Vagina (tissue), 2 donors: Measurements from ENCODE around the gene VSTM4. TPM values are rescaled to one million over a fixed set of nuclear protein-coding genes. Genes with fewer than 3 reads are reported as not detected.
A peak's percentile ranks its signal among the peaks of the same experiment; 100 is the strongest.

Source experiments
- DNase-seq, 2 donors: peaks; one replicate each; pipeline ENCODE4 v3.0.0-alpha.2; 2017; ENCODE audit errors: extremely low spot score in 2 of 2
- H3K27ac ChIP-seq: fragments of 200-600 bp; sonication (generic); one replicate; pipeline ENCODE4 v1.5.1; 2019
- H3K27me3 ChIP-seq: fragments of 200-600 bp; sonication (generic); one replicate; pipeline ENCODE4 v1.5.1; 2019
- H3K36me3 ChIP-seq, 2 donors: fragments of 200-600 bp; sonication (generic); one replicate each; pipeline ENCODE4 v1.5.1; 2017 to 2019
- H3K4me1 ChIP-seq: fragments of 200-600 bp; sonication (generic); one replicate; pipeline ENCODE4 v1.5.1; 2019
- H3K4me3 ChIP-seq, 2 donors: fragments of 200-600 bp; sonication (generic); 1 replicate in 1 of 2; 2 replicates in 1 of 2; pipeline ENCODE4 v1.5.1; 2016 to 2019
- H3K9me3 ChIP-seq: fragments of 200-600 bp; sonication (generic); one replicate; pipeline ENCODE4 v1.5.1; 2019
- POLR2A ChIP-seq, 2 donors: fragments of 450-650 bp; IDR thresholded peaks; one replicate each; pipeline ENCODE4 v1.6.1; 2017; ENCODE audit warnings: antibody characterized with exemption in 2 of 2, mild to moderate bottlenecking in 2 of 2, moderate library complexity in 2 of 2
- POLR2AphosphoS5 ChIP-seq, 2 donors: sonication (generic); formaldehyde crosslinking; IDR thresholded peaks; one replicate each; pipeline ENCODE4 v1.9.0; 2017; ENCODE audit warnings: antibody characterized with exemption in 2 of 2, mild to moderate bottlenecking in 2 of 2, low read depth in 1 of 2; ENCODE audit not compliant: insufficient read depth in 1 of 2
- intact Hi-C: fragments of 100-400 bp; cut with DNase I; formaldehyde crosslinking; loops from one replicate; pipeline ENCODE4 v1.15.1; 2023
- total RNA-seq: library from RNA; depleted of rRNA; stranded (reverse); fragments of >200 nt; gene quantifications from one replicate; pipeline ENCODE4 v1.2.3, GENCODE V29; 2016
- TF ChIP-seq, protein P1 (sequence below), 3 experiments: fragments of 450-650 bp in 2 of 3; fragments of 200-600 bp in 1 of 3; sonication (generic) in 1 of 3; IDR thresholded peaks; one replicate each; pipeline ENCODE4 v1.5.1; 2017 to 2019; ENCODE audit warnings: antibody characterized with exemption in 3 of 3, mild to moderate bottlenecking in 2 of 3, moderate library complexity in 2 of 3

The VSTM4 gene
- total RNA-seq, 1 donor from 2014 or later = 14.0 TPM

DNA sequence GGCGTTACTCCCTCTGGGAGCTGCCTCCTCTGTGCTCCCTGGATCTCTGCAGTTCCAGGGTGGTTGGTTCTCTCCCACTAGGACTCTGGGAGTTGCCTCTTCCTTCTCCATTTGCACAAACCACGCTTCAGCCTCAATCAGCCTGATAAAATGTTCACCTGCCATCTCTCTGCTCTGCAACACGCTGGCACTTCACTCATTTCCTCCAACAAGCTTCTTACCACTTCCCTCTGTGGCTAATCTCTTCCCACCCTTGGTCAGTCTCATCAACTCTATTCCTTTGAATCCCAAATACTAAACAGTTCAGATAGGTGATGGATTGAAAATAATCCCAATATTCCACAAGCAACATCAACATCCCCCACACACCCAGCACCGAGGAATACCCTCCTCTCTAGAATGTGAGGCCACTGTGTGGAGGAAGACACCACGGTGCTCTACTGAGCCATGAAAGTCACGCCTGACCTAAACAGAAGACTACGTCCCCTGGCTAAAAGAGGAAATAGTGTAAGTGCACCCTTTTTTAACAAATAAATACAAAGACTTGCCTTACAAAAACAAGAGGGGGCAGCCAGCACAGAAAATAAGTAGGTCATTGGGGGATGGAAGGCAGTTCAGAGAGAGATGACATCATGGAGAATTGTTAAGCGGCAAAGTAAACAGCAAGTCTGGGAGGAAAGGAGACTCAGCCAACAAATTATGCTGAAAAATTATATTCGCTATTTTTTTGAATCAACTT, 20.4 kb upstream of the VSTM4 start:
- Histone ChIP-seq H3K27ac (peak overlapping the region; percentile 69), H3K27me3 (no peaks in the 10 kb centered on the region), H3K4me1 (peaks cover 35% of the 10 kb centered on the region), H3K36me3 (no peaks in the 10 kb centered on the region), H3K9me3 (no peaks in the 10 kb centered on the region), H3K4me3 (no peak overlapping the region)
- peak in 1 of 2 donors; percentile 40 for DNase-seq
- intact Hi-C loops = no loop called here
- TF ChIP-seq POLR2A (IDR thresholded peaks at IDR 0.05) = no peak
- TF ChIP-seq POLR2AphosphoS5 (IDR thresholded peaks at IDR 0.05; ENCODE audit: insufficient read depth in 1 of 2, low read depth in 1 of 2) = peak in 1 of 2 donors; percentile 54

DNA sequence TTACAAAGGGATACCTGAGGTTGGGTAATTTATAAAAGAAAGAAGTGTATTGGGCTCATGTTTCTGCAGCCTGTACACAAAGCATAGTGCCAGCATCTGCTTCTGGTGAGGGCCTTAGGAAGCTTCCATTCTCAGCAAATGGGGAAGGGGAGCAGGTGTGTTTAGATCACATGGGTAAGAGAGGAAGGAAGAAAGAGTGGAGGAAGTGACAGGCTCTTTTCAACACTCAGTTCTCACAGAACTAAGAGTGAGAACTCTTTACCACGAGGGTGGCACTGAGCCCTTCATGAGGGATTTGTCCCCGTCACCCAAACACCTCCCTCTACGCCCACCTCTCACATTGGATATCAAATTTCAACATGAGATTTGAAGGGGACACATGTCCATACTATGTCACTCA, 19.0 kb upstream of the VSTM4 start:
- no peak overlapping the region for H3K4me3 ChIP-seq
- H3K4me1 ChIP-seq = peaks cover 23% of the 10 kb centered on the region
- intact Hi-C loops = no loop called here
- no peaks in the 10 kb centered on the region for H3K27me3 ChIP-seq
- H3K27ac ChIP-seq = no peak overlapping the region
- TF ChIP-seq POLR2AphosphoS5 (IDR thresholded peaks at IDR 0.05; ENCODE audit: insufficient read depth in 1 of 2, low read depth in 1 of 2) (no peak), POLR2A (IDR thresholded peaks at IDR 0.05) (no peak)
- TF ChIP-seq, protein P1, sequence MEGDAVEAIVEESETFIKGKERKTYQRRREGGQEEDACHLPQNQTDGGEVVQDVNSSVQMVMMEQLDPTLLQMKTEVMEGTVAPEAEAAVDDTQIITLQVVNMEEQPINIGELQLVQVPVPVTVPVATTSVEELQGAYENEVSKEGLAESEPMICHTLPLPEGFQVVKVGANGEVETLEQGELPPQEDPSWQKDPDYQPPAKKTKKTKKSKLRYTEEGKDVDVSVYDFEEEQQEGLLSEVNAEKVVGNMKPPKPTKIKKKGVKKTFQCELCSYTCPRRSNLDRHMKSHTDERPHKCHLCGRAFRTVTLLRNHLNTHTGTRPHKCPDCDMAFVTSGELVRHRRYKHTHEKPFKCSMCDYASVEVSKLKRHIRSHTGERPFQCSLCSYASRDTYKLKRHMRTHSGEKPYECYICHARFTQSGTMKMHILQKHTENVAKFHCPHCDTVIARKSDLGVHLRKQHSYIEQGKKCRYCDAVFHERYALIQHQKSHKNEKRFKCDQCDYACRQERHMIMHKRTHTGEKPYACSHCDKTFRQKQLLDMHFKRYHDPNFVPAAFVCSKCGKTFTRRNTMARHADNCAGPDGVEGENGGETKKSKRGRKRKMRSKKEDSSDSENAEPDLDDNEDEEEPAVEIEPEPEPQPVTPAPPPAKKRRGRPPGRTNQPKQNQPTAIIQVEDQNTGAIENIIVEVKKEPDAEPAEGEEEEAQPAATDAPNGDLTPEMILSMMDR (IDR thresholded peaks at IDR 0.05) = no peak
- no peak for DNase-seq
- H3K36me3 ChIP-seq = no peaks in the 10 kb centered on the region
- H3K9me3 ChIP-seq = no peaks in the 10 kb centered on the region

DNA sequence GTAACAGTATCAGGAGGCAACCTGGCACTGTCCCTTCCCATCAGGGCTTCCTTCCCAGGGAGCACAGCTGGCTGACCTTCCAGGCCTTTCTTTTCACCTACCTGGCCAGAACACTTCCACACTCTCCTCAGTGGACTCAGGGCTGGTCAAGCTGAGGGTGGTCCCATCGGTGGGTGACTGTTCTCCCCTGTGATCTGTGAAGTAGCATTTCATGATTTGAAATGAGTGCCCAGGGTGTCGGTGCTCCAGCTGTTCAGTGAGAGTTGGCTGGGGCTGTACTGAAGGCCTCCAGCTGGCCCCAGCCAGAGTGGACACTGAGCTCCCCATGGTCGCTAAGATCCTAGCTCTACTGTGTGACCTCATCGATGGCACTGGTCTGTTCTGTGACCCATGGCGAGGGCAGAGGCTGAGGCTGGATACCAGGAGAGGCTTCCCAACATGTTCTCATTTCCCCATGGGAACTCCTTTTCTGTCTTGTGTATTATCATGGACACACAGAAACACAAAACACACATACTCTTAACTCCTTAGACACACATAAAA, 18.5 kb upstream of the VSTM4 start, which contains the start of gene FAM170B:
Gene FAM170B, minus strand, starts transcription at position 316 of the 543 bp plus-strand sequence. Its CDS starts 103 bp downstream, at position 213.
- Histone ChIP-seq H3K36me3 (no peaks in the 10 kb centered on the region), H3K27ac (peak within 1 kb of the TSS; percentile 69), H3K27me3 (no peaks in the 10 kb centered on the region), H3K4me3 (no peak within 1 kb of the TSS), H3K9me3 (no peaks in the 10 kb centered on the region), H3K4me1 (peaks cover 17% of the 10 kb centered on the region)
- intact Hi-C loops = no loop called here
- DNase-seq = no peak
- TF ChIP-seq POLR2AphosphoS5 (IDR thresholded peaks at IDR 0.05; ENCODE audit: insufficient read depth in 1 of 2, low read depth in 1 of 2) (no peak), POLR2A (IDR thresholded peaks at IDR 0.05) (no peak)
- TF ChIP-seq, protein P1 (IDR thresholded peaks at IDR 0.05) = no peak

DNA sequence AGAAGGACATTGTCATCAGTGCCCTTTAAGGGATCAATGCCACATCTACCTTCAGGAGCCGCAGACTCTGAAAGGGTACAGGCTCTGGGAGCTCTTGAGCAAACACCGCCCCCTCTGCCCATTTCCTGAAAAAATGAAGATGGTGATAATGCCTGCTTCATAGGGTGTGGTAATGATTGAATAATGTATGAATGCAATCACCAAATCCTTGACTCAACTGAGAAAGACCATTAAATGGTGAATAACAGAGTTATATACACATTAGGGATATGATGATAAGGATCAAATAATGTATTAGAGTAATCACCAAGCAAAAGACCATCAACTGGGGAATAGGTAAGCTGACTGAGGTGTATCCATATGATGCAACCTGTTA, 17.0 kb upstream of the VSTM4 start:
- TF ChIP-seq POLR2AphosphoS5 (IDR thresholded peaks at IDR 0.05; ENCODE audit: insufficient read depth in 1 of 2, low read depth in 1 of 2) (no peak), POLR2A (IDR thresholded peaks at IDR 0.05) (no peak)
- TF ChIP-seq, protein P1 (IDR thresholded peaks at IDR 0.05) = no peak
- intact Hi-C loops = no loop called here
- H3K27me3 ChIP-seq = no peaks in the 10 kb centered on the region
- H3K4me3 ChIP-seq = no peak overlapping the region
- H3K27ac ChIP-seq = no peak overlapping the region
- no peaks in the 10 kb centered on the region for H3K9me3 ChIP-seq
- no peak for DNase-seq
- no peaks in the 10 kb centered on the region for H3K36me3 ChIP-seq
- peaks cover 11% of the 10 kb centered on the region for H3K4me1 ChIP-seq

DNA sequence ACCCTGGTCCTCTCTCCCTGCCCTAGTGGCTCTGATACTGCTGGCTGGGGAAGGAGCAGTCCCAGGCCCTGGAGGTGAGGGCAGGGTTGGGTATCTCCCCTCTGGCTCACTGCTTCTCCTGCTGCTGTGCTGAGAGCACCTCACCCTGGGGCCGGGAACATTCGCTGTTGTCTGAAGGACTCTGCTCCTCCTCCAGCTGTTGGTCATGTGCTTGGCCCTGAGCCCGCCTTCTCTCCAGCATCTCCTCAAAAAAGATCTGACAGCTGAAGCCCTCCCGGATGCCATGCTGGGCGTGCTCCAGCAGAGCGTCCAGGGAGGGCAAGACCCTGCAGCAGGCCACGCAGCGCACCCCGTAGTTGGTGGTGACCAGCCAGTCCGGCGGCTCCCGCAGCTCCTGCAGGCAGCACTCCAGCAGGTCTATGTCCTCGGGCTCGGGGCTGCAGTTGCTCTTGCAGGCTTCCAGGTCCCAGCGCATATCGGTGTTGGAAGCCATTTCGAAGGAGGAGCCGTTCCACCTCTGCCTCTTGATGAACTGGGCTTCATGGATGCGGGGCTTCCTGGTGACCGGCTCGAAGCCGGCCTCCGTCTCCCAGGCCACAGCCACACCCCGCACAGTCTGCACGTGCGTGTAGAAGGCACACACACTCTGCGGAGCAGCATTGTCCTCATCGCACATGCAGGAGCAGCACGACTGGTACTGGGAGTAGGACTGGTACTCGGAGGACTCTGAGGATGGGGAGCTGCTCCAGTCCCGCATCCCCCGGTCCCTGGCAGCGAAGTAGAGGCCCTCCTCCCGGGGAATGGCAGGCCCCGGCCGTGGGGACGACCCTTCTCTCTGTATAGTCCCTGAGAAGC, 16.4 kb upstream of the VSTM4 start:
- Histone ChIP-seq H3K9me3 (no peaks in the 10 kb centered on the region), H3K4me3 (no peak overlapping the region), H3K27ac (no peak overlapping the region), H3K27me3 (no peaks in the 10 kb centered on the region), H3K4me1 (peaks cover 11% of the 10 kb centered on the region), H3K36me3 (no peaks in the 10 kb centered on the region)
- no peak for DNase-seq
- intact Hi-C loops = no loop called here
- TF ChIP-seq POLR2AphosphoS5 (IDR thresholded peaks at IDR 0.05; ENCODE audit: insufficient read depth in 1 of 2, low read depth in 1 of 2) = no peak
- no peak for TF ChIP-seq POLR2A (IDR thresholded peaks at IDR 0.05)
- TF ChIP-seq, protein P1 (IDR thresholded peaks at IDR 0.05) = no peak
